K562 (cell line): Measurements from ENCODE around the gene GAL3ST1. TPM values are rescaled to one million over a fixed set of nuclear protein-coding genes. Genes with fewer than 3 reads are reported as not detected.

Experiments used
- ELF2 ChIP-seq: fragments of 250-450 bp; sonication (Bioruptor Pico); IDR thresholded peaks from 2 replicates; pipeline ENCODE4 v1.5.0; 2021; ENCODE audit warnings: mild to moderate bottlenecking
- FOXO4 ChIP-seq: fragments of 450-650 bp; formaldehyde crosslinking; IDR thresholded peaks from 2 replicates; pipeline ENCODE4 v1.4.0; 2020; ENCODE audit warnings: mild to moderate bottlenecking, moderate library complexity
- GATAD2B ChIP-seq: fragments of 450-650 bp; IDR thresholded peaks from 2 replicates; pipeline ENCODE4 v1.6.1; 2017; ENCODE audit warnings: mild to moderate bottlenecking, borderline replicate concordance
- GMEB1 ChIP-seq: fragments of 250-450 bp; sonication (Bioruptor Pico); IDR thresholded peaks from 2 replicates; pipeline ENCODE4 v1.4.0; 2020; ENCODE audit warnings: mild to moderate bottlenecking
- GTF2A2 ChIP-seq: IDR thresholded peaks from 2 replicates; pipeline ENCODE4 v1.6.1; 2016; ENCODE audit warnings: mild to moderate bottlenecking, missing genetic modification characterization, missing compliant biosample characterization
- GTF2B ChIP-seq: IDR thresholded peaks from 2 replicates; pipeline ENCODE4 v1.6.1; 2011; ENCODE audit not compliant: insufficient read length; ENCODE audit errors: extremely low read depth
- GTF3C2 ChIP-seq: IDR thresholded peaks from 3 replicates; pipeline ENCODE4 v1.6.1; 2011; ENCODE audit warnings: borderline replicate concordance, mild to moderate bottlenecking, moderate library complexity; ENCODE audit not compliant: insufficient read length; ENCODE audit errors: extremely low read depth
- HIVEP1 ChIP-seq: fragments of 250-450 bp; sonication (Bioruptor Pico); IDR thresholded peaks from 2 replicates; pipeline ENCODE4 v1.4.0; 2020; ENCODE audit warnings: mild to moderate bottlenecking
- NFXL1 ChIP-seq: fragments of 450-650 bp; formaldehyde crosslinking; IDR thresholded peaks from 2 replicates; pipeline ENCODE4 v1.4.0; 2021; ENCODE audit warnings: mild to moderate bottlenecking
- THRAP3 ChIP-seq: fragments of 450-650 bp; IDR thresholded peaks from 2 replicates; pipeline ENCODE4 v1.6.1; 2016; ENCODE audit warnings: mild to moderate bottlenecking, inconsistent platforms, borderline replicate concordance
- XRCC3 ChIP-seq: fragments of 450-650 bp; IDR thresholded peaks from 2 replicates; pipeline ENCODE4 v1.6.1; 2017; ENCODE audit warnings: mild to moderate bottlenecking, moderate library complexity
- ZBTB26 ChIP-seq: fragments of 450-650 bp; formaldehyde crosslinking; IDR thresholded peaks from 2 replicates; pipeline ENCODE4 v1.4.0; 2022; ENCODE audit warnings: missing genetic modification characterization
- ZMIZ1 ChIP-seq, 2 experiments: fragments of 150-350 bp in 1 of 2; IDR thresholded peaks; 2 replicates each; pipeline ENCODE4 v1.6.1; 2012 to 2016; ENCODE audit warnings: low read depth in 2 of 2, low read length in 2 of 2, mild to moderate bottlenecking in 1 of 2, moderate library complexity in 1 of 2
- ZNF589 ChIP-seq: fragments of 200-800 bp; sonication (Bioruptor generic); IDR thresholded peaks from 2 replicates; pipeline ENCODE4 v1.6.1; 2016; ENCODE audit warnings: low read depth, missing genetic modification characterization, missing compliant biosample characterization
- ZNF764 ChIP-seq: fragments of 250-450 bp; sonication (Bioruptor Pico); IDR thresholded peaks from 2 replicates; pipeline ENCODE4 v1.4.0; 2020; ENCODE audit warnings: low read depth, mild to moderate bottlenecking, moderate library complexity
- polyA plus RNA-seq, 8 experiments: library from polyadenylated mRNA; depleted of rRNA in 4 of 8; stranded (reverse) in 5 of 8; unstranded in 3 of 8; fragments of >200 nt; fragmentation: Nextera tagmentation in 2 of 8; fragmentation: Illumina TruSeq in 1 of 8; extraction: Ambion mirVana in 2 of 8; extraction: Trizol in 1 of 8; gene quantifications; 2 replicates each; pipeline versions ENCODE4 v1.2.1 to v1.2.3, GENCODE V29; 2011 to 2014; ENCODE audit warnings: inconsistent platforms in 1 of 8, missing spikeins in 1 of 8
- total RNA-seq, 7 experiments: library from RNA; depleted of rRNA in 6 of 7; stranded (reverse); fragments of >200 nt in 6 of 7; fragmentation: Illumina TruSeq in 2 of 7; extraction: Trizol in 2 of 7; gene quantifications; 2 replicates each; pipeline versions ENCODE4 v1.2.1 to v1.2.3, GENCODE V29; 2011 to 2021; ENCODE audit warnings: low replicate concordance in 1 of 7

The GAL3ST1 gene
- total and polyA plus RNA-seq, 9 of the 15 experiments (the other 6 are each of a cell fraction or from before 2014, with no cell fraction given), result 0.03 to 1.9 (median 0.33) TPM; not detected in 1

GRCh38 chr22:30591588-30592359 lies 17.3 kb upstream of the GAL3ST1 start, which contains the start of gene PES1 (continued):
- TF ChIP-seq GTF3C2 (no peak), NFXL1 (CRISPR knock-in tag) (no peak), GMEB1 (CRISPR knock-in tag) (peak; percentile 40; the same call in 1 of the 2 replicates), FOXO4 (no peak), GTF2B (no peak), ZNF764 (CRISPR knock-in tag) (no peak), GTF2A2 (tag) (no peak), THRAP3 (no peak), ZMIZ1 (IDR thresholded peaks at IDR 0.05; ENCODE audit: low read depth in 2 of 2, low read length in 2 of 2) (no peak), XRCC3 (no peak), ZNF589 (CRISPR knock-in tag) (0 out of 2 replicates have a peak, but pooled peaks have one; percentile 53), HIVEP1 (no peak), GATAD2B (0 out of 2 replicates have a peak, but pooled peaks have one; percentile 31), ELF2 (CRISPR knock-in tag) (peak; percentile 100), ZBTB26 (CRISPR knock-in tag) (no peak)
